Activated CD4-positive, alpha-beta T cell treated with anti-CD3 and anti-CD28 coated beads, Interleukin-2, amount 10 ng/mL, durations not matched to agents 7 days and 5 days (primary cell): ENCODE results near the gene WDFY4. TPM values are rescaled to one million over a fixed set of nuclear protein-coding genes. Genes with fewer than 3 reads are reported as not detected.

Source experiments
- CTCF ChIA-PET: fragments of 350-600 bp; sonication (Branson Sonifier 250); formaldehyde crosslinking; loops from one replicate; lab custom pipeline; 2021; ENCODE audit warnings: antibody characterized with exemption; lab: Charles Lee
- POLR2A ChIA-PET: fragments of 350-600 bp; sonication (Branson Sonifier 250); formaldehyde crosslinking; loops from one replicate; lab custom pipeline; 2021; ENCODE audit warnings: antibody characterized with exemption; lab: Charles Lee
- DNase-seq: peaks from one replicate; pipeline ENCODE4 v3.0.0-alpha.2; 2020
- H3K27ac Mint-ChIP-seq: one replicate; pipeline ENCODE4 v1.8.0; 2021; ENCODE audit warnings: mild to moderate bottlenecking, moderate library complexity, mixed read lengths
- H3K27me3 Mint-ChIP-seq: one replicate; pipeline ENCODE4 v1.8.0; 2021; ENCODE audit warnings: mixed read lengths
- H3K36me3 Mint-ChIP-seq: one replicate; pipeline ENCODE4 v1.8.0; 2021; ENCODE audit warnings: low read depth, mixed read lengths
- H3K4me1 Mint-ChIP-seq: one replicate; pipeline ENCODE4 v1.8.0; 2021; ENCODE audit warnings: mixed read lengths
- H3K4me3 Mint-ChIP-seq: one replicate; pipeline ENCODE4 v1.8.0; 2021; ENCODE audit warnings: mild to moderate bottlenecking, moderate library complexity, mixed read lengths
- H3K9me3 Mint-ChIP-seq: one replicate; pipeline ENCODE4 v1.8.0; 2021; ENCODE audit warnings: mixed read lengths
- total RNA-seq, 2 experiments: library from RNA; stranded (reverse); gene quantifications; one replicate each; pipeline ENCODE4 v1.2.3, GENCODE V29; 2021

Gene WDFY4
- total RNA-seq, 2 experiments from 2014 or later, result 0.37 to 0.40 TPM

GRCh38 chr10:48806342-48806741 is 121.7 kb downstream of the WDFY4 start:
- CTCF ChIA-PET, result interaction anchor here (1.0 kb wide), 1 partner anchor 151 kb away, joined by 3 read pairs; no protein-coding TSS in a partner anchor
- H3K4me1 Mint-ChIP-seq, result peaks cover 66% of the 10 kb centered on the region

GRCh38 chr10:48807791-48808470 is 123.3 kb downstream of the WDFY4 start:
- no peaks in the 10 kb centered on the region for H3K9me3 Mint-ChIP-seq
- H3K4me3 Mint-ChIP-seq, result no peak overlapping the region
- ChIA-PET POLR2A (no interaction called here), CTCF (interaction anchor here (0.8 kb wide), 1 partner anchor 13 kb away, joined by 4 read pairs; no protein-coding TSS in a partner anchor)
- H3K27me3 Mint-ChIP-seq, result no peaks in the 10 kb centered on the region
- no peaks in the 10 kb centered on the region for H3K36me3 Mint-ChIP-seq
- DNase-seq, result no peak
- peak overlapping the region; percentile 25 for H3K27ac Mint-ChIP-seq
- peaks cover 50% of the 10 kb centered on the region for H3K4me1 Mint-ChIP-seq

More at GRCh38 chr10:48806342-48806741, 121.7 kb downstream of the WDFY4 start:
- Mint-ChIP-seq H3K27me3 (no peaks in the 10 kb centered on the region), H3K4me3 (no peak overlapping the region), H3K27ac (peak overlapping the region; percentile 80), H3K36me3 (peaks cover 5% of the 10 kb centered on the region), H3K9me3 (no peaks in the 10 kb centered on the region)
- DNase-seq, result no peak
- POLR2A ChIA-PET, result interaction anchor here (0.6 kb wide), 1 partner anchor 32 kb away, joined by 3 read pairs; no protein-coding TSS in a partner anchor

- Mint-ChIP-seq H3K4me1 (peaks cover 37% of the 10 kb centered on the region), H3K4me3 (no peak overlapping the region), H3K9me3 (no peaks in the 10 kb centered on the region), H3K27ac (no peak overlapping the region), H3K27me3 (peaks cover 4% of the 10 kb centered on the region), H3K36me3 (no peaks in the 10 kb centered on the region)
- POLR2A ChIA-PET, result no interaction called here
- CTCF ChIA-PET, result no interaction called here
- DNase-seq, result no peak
These were observed 124.6 kb downstream of the WDFY4 start for GRCh38 chr10:48809261-48809660.

- peaks cover 8% of the 10 kb centered on the region for H3K27me3 Mint-ChIP-seq
- H3K9me3 Mint-ChIP-seq, result no peaks in the 10 kb centered on the region
- H3K4me3 Mint-ChIP-seq, result no peak overlapping the region
- H3K36me3 Mint-ChIP-seq, result no peaks in the 10 kb centered on the region
- DNase-seq, result no peak
- ChIA-PET POLR2A (no interaction called here), CTCF (no interaction called here)
- peaks cover 15% of the 10 kb centered on the region for H3K4me1 Mint-ChIP-seq
- peak overlapping the region; percentile 6 for H3K27ac Mint-ChIP-seq
These were observed 126.8 kb downstream of the WDFY4 start for GRCh38 chr10:48811461-48811860.

GRCh38 chr10:48811917-48812316 is 127.2 kb downstream of the WDFY4 start:
- Mint-ChIP-seq H3K27me3 (peaks cover 8% of the 10 kb centered on the region), H3K9me3 (no peaks in the 10 kb centered on the region), H3K4me1 (peaks cover 11% of the 10 kb centered on the region), H3K36me3 (no peaks in the 10 kb centered on the region), H3K4me3 (no peak overlapping the region), H3K27ac (no peak overlapping the region)
- ChIA-PET CTCF (no interaction called here), POLR2A (no interaction called here)
- DNase-seq, result no peak

- Mint-ChIP-seq H3K27ac (no peak overlapping the region), H3K9me3 (no peaks in the 10 kb centered on the region), H3K36me3 (no peaks in the 10 kb centered on the region), H3K4me3 (no peak overlapping the region), H3K27me3 (peaks cover 8% of the 10 kb centered on the region), H3K4me1 (peaks cover 2% of the 10 kb centered on the region)
- ChIA-PET CTCF (no interaction called here), POLR2A (no interaction called here)
- no peak for DNase-seq
These were observed 128.6 kb downstream of the WDFY4 start for GRCh38 chr10:48813291-48813690.

GRCh38 chr10:48813825-48814224 is 129.2 kb downstream of the WDFY4 start:
- H3K9me3 Mint-ChIP-seq, result no peaks in the 10 kb centered on the region
- no peak overlapping the region for H3K4me3 Mint-ChIP-seq
- no peak overlapping the region for H3K27ac Mint-ChIP-seq
- no peak for DNase-seq
- no peaks in the 10 kb centered on the region for H3K36me3 Mint-ChIP-seq
- no peaks in the 10 kb centered on the region for H3K4me1 Mint-ChIP-seq
- ChIA-PET POLR2A (no interaction called here), CTCF (no interaction called here)
- peaks cover 8% of the 10 kb centered on the region for H3K27me3 Mint-ChIP-seq

- ChIA-PET POLR2A (no interaction called here), CTCF (no interaction called here)
- DNase-seq, result no peak
- Mint-ChIP-seq H3K4me3 (no peak overlapping the region), H3K27me3 (peaks cover 8% of the 10 kb centered on the region), H3K27ac (no peak overlapping the region), H3K36me3 (no peaks in the 10 kb centered on the region), H3K4me1 (no peaks in the 10 kb centered on the region), H3K9me3 (no peaks in the 10 kb centered on the region)
These were observed 130.3 kb downstream of the WDFY4 start for GRCh38 chr10:48814933-48815332.

- H3K4me3 Mint-ChIP-seq, result no peak overlapping the region
- POLR2A ChIA-PET, result no interaction called here
These were observed 132.5 kb downstream of the WDFY4 start for GRCh38 chr10:48817141-48817540.

GRCh38 chr10:48818081-48818480 is 133.4 kb downstream of the WDFY4 start:
- Mint-ChIP-seq H3K27me3 (peaks cover 10% of the 10 kb centered on the region), H3K36me3 (no peaks in the 10 kb centered on the region), H3K4me3 (no peak overlapping the region), H3K4me1 (peaks cover 3% of the 10 kb centered on the region), H3K9me3 (no peaks in the 10 kb centered on the region), H3K27ac (no peak overlapping the region)
- no peak for DNase-seq
- ChIA-PET POLR2A (no interaction called here), CTCF (interaction anchor here (1.1 kb wide), 1 partner anchor 15 kb away, joined by 4 read pairs; no protein-coding TSS in a partner anchor)

More at GRCh38 chr10:48817141-48817540, 132.5 kb downstream of the WDFY4 start:
- no peaks in the 10 kb centered on the region for H3K36me3 Mint-ChIP-seq
- H3K4me1 Mint-ChIP-seq, result peaks cover 3% of the 10 kb centered on the region
- H3K27ac Mint-ChIP-seq, result no peak overlapping the region
- CTCF ChIA-PET, result interaction anchor here (1.1 kb wide), 1 partner anchor 14 kb away, joined by 4 read pairs; no protein-coding TSS in a partner anchor
- H3K9me3 Mint-ChIP-seq, result no peaks in the 10 kb centered on the region
- H3K27me3 Mint-ChIP-seq, result peaks cover 10% of the 10 kb centered on the region
- DNase-seq, result no peak

GRCh38 chr10:48818861-48819520 is 134.3 kb downstream of the WDFY4 start:
- Mint-ChIP-seq H3K4me1 (peaks cover 3% of the 10 kb centered on the region), H3K36me3 (no peaks in the 10 kb centered on the region), H3K4me3 (no peak overlapping the region), H3K27me3 (peaks cover 9% of the 10 kb centered on the region), H3K27ac (no peak overlapping the region), H3K9me3 (no peaks in the 10 kb centered on the region)
- no peak for DNase-seq
- CTCF ChIA-PET, result no interaction called here
- POLR2A ChIA-PET, result no interaction called here

- DNase-seq, result no peak
- no peak overlapping the region for H3K4me3 Mint-ChIP-seq
- H3K4me1 Mint-ChIP-seq, result peaks cover 3% of the 10 kb centered on the region
- H3K27ac Mint-ChIP-seq, result no peak overlapping the region
- POLR2A ChIA-PET, result no interaction called here
- H3K36me3 Mint-ChIP-seq, result no peaks in the 10 kb centered on the region
- peaks cover 5% of the 10 kb centered on the region for H3K27me3 Mint-ChIP-seq
- CTCF ChIA-PET, result no interaction called here
- H3K9me3 Mint-ChIP-seq, result no peaks in the 10 kb centered on the region
These were observed 135.1 kb downstream of the WDFY4 start for GRCh38 chr10:48819783-48820182.

- H3K36me3 Mint-ChIP-seq, result no peaks in the 10 kb centered on the region
- H3K27ac Mint-ChIP-seq, result no peak overlapping the region
- H3K4me3 Mint-ChIP-seq, result no peak overlapping the region
- no peak for DNase-seq
- H3K4me1 Mint-ChIP-seq, result peaks cover 3% of the 10 kb centered on the region
- POLR2A ChIA-PET, result no interaction called here
- CTCF ChIA-PET, result no interaction called here
- H3K27me3 Mint-ChIP-seq, result peaks cover 6% of the 10 kb centered on the region
- no peaks in the 10 kb centered on the region for H3K9me3 Mint-ChIP-seq
These were observed 135.6 kb downstream of the WDFY4 start for GRCh38 chr10:48820231-48820630.
